ENCODE results near the gene BEND3. TPM values are rescaled to one million over a fixed set of nuclear protein-coding genes. Genes with fewer than 3 reads are reported as not detected.
"Not testable (repeated sequence)": the region's sequence is repeated elsewhere in the genome, so short reads cannot be mapped to it uniquely, and the experiment has no call there.

BEND3 gene
- total RNA-seq, 1 experiment from 2014 or later, result 2.2 TPM

DNA sequence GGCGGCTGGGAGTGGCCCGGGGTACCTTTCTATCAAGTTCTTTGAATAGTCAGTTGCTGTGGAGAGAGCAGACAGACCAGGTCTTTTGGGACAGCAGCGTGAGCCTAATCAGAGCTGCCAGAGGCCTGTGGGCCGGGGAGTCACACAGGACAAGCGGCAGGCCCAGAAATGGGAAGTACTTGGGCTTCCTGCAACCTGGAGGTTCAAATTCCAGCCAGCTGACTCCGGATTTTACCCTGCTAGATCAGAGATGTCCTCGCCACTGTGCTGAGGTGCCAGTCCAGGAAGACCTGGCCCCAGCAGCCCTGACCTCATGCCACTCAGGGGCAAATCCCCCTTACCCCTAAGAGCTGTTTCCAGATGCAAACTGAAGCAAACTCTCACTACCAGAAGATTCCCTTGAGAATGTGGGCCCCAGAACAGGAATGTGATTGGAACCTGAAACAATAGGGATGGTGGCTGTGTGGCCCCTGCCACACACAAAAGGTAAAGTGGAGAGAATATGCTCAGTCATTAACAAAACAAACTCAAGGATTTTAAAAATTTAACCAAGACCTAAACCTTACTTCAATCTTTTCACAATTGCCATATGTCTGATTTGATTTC is 9.7 kb downstream of the BEND3 start:
- no peak overlapping the region for H3K4me3 ChIP-seq
- H3K9me3 ChIP-seq, result no peaks in the 10 kb centered on the region
- no peak for DNase-seq
- H3K36me3 ChIP-seq, result no peaks in the 10 kb centered on the region
- no peaks in the 10 kb centered on the region for H3K27me3 ChIP-seq

DNA sequence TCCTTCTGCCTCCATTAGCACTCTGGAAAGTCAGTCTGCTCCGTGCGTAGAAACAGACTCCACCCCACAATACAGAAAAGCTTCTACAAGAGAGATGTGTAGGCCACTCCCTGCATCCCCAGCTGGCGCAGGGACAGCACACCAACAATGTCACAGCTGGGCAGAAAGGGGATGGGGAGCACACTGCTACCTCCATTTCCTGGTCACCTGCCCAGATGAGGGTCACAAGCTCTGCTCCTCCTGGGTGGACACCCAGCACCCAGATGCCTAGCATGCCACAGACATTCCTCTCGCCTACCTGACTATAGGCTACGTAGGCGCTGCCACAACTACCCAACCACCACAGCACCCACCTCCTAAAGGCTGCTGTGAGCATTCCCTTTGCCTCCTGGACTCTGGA is 12.2 kb downstream of the BEND3 start:
- no peaks in the 10 kb centered on the region for H3K36me3 ChIP-seq
- no peak for DNase-seq
- H3K9me3 ChIP-seq, result no peaks in the 10 kb centered on the region
- H3K27me3 ChIP-seq, result no peaks in the 10 kb centered on the region
- no peak overlapping the region for H3K4me3 ChIP-seq

DNA sequence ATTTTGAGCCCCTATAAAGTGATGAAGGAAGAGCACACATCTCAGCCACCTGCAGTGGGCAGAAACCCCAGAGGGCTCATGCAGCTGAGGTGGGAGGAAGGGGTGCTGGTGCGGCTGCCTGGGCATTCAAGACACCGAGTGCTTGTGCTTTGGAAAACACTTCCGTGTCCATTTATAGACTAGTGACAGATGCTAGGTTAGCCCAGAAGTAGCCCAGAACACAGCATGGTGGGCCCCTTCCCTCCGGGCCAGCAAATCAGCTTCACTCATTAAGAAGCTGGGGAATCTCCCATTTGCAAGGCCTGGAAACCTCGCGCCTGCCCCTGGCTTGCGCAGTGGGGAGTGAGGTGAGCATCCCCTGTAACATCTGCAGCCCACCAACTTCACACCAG is 12.9 kb downstream of the BEND3 start:
- Histone ChIP-seq H3K36me3 (no peaks in the 10 kb centered on the region), H3K27me3 (no peaks in the 10 kb centered on the region)

DNA sequence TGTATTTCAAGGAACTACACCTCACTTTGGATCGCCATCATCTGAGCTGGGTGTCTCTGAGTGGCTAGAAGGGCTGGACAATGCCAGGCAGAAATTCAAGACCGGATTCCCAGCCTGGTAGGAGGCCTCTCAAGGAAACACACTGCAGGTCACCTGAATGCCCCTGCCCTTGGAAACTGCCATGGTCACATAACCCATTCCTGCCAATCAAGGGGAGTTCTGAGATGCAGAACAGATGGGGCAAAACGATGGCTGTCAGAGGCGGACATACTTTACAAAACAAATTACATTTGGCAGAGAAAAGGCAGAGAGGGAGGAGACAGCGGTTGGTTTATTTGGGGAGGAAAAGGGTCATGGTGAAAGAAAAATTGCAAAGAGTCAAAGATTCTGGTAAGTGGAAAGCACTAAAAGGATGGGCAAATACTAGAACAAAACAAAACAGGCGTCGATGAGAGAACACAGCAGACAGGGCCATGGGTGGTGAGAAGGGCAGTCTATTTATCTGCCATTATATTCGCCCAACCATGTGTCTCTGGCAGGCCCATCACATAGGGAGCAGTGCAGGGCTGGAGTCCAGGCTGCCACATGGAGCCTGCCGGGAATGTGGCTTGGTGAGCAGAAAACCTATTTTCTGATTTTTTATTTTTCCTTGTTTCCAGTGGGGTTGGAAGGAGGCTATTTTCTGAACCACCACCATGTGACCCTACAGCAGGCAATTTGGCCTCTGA is 13.5 kb downstream of the BEND3 start:
- H3K9me3 ChIP-seq, result no peaks in the 10 kb centered on the region
- no peak for DNase-seq
- H3K27me3 ChIP-seq, result no peaks in the 10 kb centered on the region
- no peak overlapping the region for H3K4me3 ChIP-seq
- no peaks in the 10 kb centered on the region for H3K36me3 ChIP-seq

More for the DNA sequence above, 12.9 kb downstream of the BEND3 start:
- Histone ChIP-seq H3K4me3 (no peak overlapping the region), H3K9me3 (no peaks in the 10 kb centered on the region)
- DNase-seq, result no peak

DNA sequence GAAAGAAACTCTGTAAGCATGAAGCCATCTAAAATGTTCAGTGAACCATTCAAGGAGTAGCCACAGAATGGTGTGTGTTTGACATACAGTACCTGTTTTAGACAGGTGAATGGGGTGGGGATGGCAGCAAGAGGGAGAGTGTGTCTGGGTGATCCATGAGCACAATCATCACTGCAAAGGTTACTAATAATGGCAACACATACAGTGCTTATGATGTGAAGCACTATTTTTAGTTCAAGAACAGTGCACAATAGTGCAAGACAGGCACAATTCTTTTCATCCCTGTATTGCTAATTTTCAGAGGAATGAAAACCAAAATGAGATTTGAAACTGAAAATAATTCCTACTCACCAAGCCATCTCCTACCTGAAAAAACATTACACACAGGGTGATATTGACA is 14.1 kb downstream of the BEND3 start:
- DNase-seq, result no peak
- no peaks in the 10 kb centered on the region for H3K9me3 ChIP-seq
- H3K4me3 ChIP-seq, result no peak overlapping the region
- no peaks in the 10 kb centered on the region for H3K27me3 ChIP-seq
- no peaks in the 10 kb centered on the region for H3K36me3 ChIP-seq

DNA sequence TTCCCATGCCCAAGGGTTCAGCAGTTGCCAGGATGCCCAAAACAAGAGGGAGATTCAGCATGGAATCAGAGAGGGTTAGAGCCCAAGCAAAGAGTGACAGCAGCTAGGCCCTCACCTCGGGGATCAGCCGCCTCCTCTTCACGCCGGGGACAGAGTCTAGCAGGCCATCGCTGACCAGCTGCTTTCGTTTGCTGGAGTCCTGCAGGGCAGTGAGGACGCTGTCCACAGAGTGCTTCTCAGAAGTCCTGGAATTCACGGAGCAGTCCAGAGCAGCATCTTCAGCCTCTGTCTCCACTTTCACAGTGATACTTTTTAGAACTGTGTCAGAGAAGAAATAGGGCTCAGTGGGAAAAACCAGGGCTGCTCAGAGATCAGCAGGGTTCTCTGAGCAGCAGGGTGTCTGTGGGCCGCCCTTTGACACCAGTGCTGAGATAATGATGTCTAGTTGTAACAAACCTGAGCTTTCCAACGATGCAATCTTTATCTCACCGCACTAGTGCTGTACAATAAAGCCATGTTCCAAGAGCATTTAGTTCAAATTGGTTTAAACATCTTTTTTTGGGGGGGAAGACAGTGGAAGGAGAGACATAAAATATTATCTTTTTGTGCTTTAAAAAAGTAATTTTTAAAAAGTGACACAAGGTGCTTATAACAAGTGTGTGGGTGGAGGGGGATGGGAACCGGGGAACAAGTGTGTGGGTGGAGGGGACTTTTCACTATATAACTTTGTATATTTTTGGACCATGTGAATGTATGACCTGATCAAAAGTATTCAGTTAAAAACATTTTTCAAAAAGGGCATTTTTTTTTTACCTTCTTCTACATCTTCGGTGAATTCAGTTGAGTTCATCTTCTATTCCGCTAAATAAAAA is 16.6 kb downstream of the BEND3 start:
- Histone ChIP-seq H3K36me3 (no peaks in the 10 kb centered on the region), H3K9me3 (no peaks in the 10 kb centered on the region), H3K4me3 (no peak overlapping the region), H3K27me3 (no peaks in the 10 kb centered on the region)
- no peak for DNase-seq

DNA sequence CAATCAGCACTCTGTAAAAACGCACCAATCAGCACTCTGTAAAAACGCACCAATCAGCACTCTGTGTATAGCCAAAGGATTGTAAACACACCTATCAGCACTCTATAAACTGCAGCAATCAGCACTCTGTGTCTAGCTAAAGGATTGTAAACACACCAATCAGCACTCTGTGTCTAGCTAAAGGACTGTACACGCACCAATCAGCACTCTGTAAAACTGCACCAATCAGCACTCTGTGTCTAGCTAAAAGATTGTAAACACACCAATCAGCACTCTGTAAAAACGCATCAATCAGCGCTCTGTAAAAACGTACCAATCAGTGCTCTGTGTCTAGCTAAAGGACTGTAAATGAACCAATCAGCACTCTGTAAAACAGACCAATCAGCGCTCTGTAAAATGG is 30.9 kb downstream of the BEND3 start:
- H3K9me3 ChIP-seq, DNase-seq, H3K27me3 ChIP-seq, H3K4me3 ChIP-seq, H3K36me3 ChIP-seq: not testable (repeated sequence)

DNA sequence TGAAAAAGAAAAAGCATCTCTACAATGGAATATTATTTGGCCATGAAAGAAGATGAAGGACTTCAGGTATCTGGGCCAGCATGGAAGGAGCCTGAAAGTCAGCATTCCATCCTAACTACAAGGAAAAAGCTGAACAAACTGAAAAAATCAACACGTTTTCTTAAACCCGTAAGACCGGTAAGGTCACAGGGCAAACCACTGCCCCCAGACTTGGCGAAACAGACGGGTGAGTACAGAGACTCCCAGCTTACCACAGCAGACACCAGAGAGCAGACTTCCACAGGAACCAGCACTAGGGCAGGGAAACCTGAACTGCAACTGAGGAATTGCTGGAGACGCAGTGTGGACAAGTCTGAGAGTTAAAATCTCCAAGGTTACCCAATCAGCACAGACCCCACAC is 31.4 kb downstream of the BEND3 start:
- H3K9me3 ChIP-seq, result no peaks in the 10 kb centered on the region
- no peak overlapping the region for H3K4me3 ChIP-seq
- DNase-seq, result no peak
- no peaks in the 10 kb centered on the region for H3K36me3 ChIP-seq
- no peaks in the 10 kb centered on the region for H3K27me3 ChIP-seq

DNA sequence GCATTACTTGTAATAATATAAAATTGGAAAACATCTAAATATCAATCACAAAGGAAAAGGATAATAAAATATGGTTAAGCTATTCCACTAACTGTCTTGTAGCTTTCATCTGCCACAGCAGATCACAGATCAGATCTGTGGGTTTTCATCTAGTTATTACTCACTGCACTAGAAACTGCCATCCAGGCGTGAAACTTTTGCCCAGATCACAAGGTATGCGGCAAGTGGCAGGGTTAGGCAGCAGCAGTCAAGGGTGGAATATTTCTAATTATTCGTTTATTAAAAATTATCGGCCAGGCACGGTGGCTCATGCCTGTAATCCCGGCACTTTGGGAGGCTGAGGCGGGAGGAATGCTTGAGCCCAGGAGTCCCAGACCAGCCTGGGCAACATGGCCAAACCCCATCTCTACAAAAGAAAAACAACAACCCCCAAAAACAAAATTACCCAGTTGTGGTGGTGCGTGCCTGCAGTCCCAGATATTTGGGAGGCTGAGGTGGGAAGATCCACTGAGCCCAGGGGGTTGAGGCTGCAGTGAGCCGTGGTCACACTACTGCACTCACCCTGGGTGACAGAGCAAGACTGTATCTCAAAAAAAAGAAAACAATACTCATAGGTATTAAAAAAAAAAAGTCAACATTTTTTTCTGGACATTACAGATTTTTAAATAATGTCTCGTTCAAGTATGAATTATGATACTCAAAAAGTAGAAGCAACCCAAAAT is 32.1 kb downstream of the BEND3 start:
- no peak for DNase-seq
- H3K36me3 ChIP-seq, result no peaks in the 10 kb centered on the region
- no peaks in the 10 kb centered on the region for H3K9me3 ChIP-seq
- no peaks in the 10 kb centered on the region for H3K27me3 ChIP-seq
- no peak overlapping the region for H3K4me3 ChIP-seq

DNA sequence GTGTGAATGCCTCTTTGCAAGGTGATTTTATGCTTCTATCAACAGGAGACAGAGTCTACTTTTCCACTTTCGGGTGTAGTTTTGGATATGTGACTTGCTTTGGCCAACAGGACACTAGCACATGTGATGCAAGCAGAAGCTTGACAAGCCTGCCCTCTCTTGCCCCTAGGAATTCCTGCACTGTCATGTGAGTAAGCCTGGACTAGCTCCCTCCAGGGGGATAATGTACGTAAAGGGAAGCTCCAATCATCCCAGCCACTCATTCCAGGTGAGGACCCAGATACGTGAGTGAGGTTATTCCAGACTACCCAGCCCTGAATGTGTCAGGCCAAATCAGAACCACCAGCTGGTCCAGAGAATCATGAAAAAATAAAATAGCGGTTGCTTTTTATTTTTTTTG is 33.3 kb downstream of the BEND3 start:
- no peak for DNase-seq
- H3K9me3 ChIP-seq, result no peaks in the 10 kb centered on the region
- H3K27me3 ChIP-seq, result no peaks in the 10 kb centered on the region
- no peaks in the 10 kb centered on the region for H3K36me3 ChIP-seq
- no peak overlapping the region for H3K4me3 ChIP-seq

DNA sequence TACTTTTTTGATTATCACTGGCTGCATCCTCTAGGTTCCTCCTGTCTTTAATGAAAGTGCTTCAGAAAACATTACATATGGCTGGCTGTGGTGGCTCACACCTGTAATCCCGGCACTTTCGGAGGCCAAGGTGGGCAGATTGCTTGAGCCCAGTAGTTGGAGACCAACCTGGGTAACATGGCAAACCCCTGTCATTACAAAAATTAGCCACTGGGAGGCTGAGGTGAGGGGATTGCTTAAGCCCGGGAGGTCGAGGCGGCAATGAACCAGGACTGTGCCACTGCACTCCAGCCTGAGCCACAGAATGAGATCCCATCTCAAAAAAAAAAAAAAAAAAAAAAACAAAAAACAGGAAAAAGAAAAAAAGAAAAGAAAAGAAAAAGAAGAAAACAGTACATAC is 35.3 kb downstream of the BEND3 start:
- Histone ChIP-seq H3K27me3 (no peaks in the 10 kb centered on the region), H3K9me3 (no peaks in the 10 kb centered on the region), H3K36me3 (no peaks in the 10 kb centered on the region), H3K4me3 (no peak overlapping the region)
- DNase-seq, result no peak

DNA sequence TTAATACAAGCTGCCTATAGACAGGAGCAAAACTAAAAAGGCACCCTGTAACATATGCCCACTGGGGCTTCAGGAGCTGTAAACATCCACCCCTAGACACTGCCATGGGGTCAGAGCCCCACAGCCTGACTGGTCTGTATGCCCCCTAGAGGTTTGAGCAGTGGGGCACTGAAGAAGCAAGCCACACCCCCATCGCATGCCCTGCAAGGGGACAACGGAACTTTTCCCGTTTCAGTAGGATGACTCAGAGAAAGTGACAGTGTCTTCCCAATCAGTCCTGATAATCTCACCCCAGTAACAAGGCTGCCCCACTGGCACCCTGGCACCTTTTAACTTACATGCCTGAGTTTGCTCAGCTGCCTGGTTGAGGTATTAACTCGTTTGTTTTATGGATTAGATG is 35.9 kb downstream of the BEND3 start:
- no peak for DNase-seq
- H3K27me3 ChIP-seq, result no peaks in the 10 kb centered on the region

DNA sequence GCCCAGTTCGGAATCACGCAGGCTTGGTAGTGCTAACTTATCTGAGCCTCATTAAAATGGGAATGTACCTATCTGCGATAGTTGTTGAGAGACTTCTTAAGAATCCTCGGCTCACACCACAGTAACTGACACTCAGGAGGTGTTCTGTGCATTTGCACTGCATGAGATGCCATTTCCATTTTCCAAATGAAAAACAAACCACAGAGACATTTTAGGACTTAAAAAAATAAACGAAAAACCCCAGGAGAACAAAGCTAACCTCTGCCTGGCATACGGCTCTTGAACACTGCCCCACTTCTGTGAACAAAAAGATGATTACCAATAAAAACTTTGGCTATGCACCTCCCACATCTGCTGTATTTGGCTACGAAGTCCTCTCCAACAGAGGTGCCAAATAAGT is 37.6 kb downstream of the BEND3 start:
- Histone ChIP-seq H3K36me3 (no peaks in the 10 kb centered on the region), H3K4me3 (no peak overlapping the region), H3K27me3 (no peaks in the 10 kb centered on the region), H3K9me3 (no peaks in the 10 kb centered on the region)
- no peak for DNase-seq

More for the DNA sequence above, 35.9 kb downstream of the BEND3 start:
- no peak overlapping the region for H3K4me3 ChIP-seq
- H3K9me3 ChIP-seq, result no peaks in the 10 kb centered on the region
- H3K36me3 ChIP-seq, result no peaks in the 10 kb centered on the region

DNA sequence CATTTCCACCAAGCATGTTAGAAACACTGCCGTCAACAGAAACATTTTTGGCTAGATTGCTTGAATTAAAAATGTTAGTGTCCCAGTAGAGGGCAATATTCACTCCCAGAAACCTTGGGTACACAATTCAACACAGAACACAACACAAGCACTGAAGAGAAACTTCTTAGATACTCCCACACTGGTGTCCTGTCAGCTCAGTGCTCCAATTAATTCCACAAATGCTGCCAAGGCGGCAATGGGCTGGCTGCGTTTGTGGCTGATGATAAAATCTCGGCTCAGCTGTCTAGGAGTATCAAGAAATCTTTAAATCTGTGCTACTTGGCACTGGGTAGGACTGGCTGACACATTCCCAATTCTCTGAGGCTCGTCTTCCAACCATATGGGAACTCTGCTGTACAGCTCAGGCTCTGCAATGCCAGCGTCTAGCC is 39.3 kb downstream of the BEND3 start:
- H3K27me3 ChIP-seq, result no peaks in the 10 kb centered on the region
- DNase-seq, result peak; percentile 66
- no peaks in the 10 kb centered on the region for H3K36me3 ChIP-seq
- H3K4me3 ChIP-seq, result no peak overlapping the region
- no peaks in the 10 kb centered on the region for H3K9me3 ChIP-seq

DNA sequence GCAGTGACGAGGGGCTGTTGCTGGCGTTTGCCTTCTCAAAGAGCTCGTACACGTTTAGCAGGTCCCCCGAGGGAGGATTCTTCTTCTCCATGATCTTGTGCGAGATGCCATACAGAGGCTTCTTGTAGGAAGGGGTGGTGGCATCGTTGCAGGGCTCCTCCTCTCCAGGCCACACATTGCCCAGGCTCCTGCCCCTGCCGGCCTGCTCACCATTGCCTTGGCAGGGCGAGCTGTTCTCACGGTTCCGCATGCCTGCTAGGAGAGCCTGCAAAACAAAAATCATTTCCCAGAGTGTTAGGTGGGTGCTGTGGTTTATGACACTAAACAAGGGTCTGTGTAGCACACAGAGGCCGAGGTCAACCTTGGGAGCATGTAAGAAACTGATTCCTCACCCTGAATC is 44.6 kb downstream of the BEND3 start:
- Histone ChIP-seq H3K9me3 (no peaks in the 10 kb centered on the region), H3K4me3 (no peak overlapping the region), H3K27me3 (no peaks in the 10 kb centered on the region), H3K36me3 (no peaks in the 10 kb centered on the region)
- DNase-seq, result no peak

DNA sequence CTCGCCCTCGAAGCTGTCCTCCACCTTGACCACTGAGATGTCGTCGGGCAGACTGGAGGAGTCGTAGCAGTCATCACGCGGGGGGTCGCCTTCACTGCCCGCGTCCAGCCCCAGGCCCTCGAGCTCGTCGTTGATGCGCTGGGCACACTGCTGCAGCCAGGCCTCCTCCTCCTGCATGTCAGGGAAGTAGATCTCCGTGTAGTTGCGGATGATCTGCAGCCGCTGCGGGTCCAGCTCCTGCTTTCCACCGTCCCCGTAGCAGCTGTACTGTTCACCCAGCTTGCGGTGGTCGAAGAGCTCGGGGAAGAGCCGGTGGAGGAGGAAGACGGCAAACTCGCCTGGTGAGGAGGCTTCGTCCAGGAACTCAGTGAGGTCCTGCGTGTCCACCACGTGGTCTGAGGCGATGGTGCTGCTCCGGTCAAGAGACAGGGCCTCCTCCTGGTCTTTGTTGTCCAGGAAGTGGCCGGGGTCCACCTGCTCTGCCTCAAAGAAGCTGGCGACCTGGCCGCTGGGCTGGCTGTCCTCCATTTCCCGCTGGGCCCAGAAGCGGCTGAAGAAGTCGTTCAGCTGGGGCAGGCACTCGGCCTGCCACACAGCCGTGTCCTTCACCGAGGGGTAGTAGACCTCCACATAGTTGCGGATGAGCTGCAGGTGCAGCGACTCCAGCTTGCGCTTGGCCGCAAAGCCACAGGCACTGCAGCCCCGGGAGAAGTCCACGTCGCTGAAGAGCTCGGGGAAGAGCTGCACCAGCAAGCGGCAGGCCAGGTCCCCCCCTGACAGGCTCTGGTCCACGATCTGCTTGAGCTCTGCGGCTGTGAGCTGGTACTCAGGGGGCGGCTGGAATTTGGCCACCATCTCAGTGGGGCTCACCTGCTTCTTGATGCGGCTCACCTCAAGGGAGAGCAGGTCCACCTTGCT is 45.4 kb downstream of the BEND3 start:
- no peaks in the 10 kb centered on the region for H3K36me3 ChIP-seq
- no peaks in the 10 kb centered on the region for H3K9me3 ChIP-seq
- no peak overlapping the region for H3K4me3 ChIP-seq
- H3K27me3 ChIP-seq, result no peaks in the 10 kb centered on the region
- no peak for DNase-seq

Data from MG63 (cell line).